Osteoblast (primary cell): ENCODE results near the gene LTB4R2. TPM values are rescaled to one million over a fixed set of nuclear protein-coding genes. Genes with fewer than 3 reads are reported as not detected.
A peak's percentile ranks its signal among the peaks of the same experiment; 100 is the strongest.
"Not testable (repeated sequence)": the region's sequence is repeated elsewhere in the genome, so short reads cannot be mapped to it uniquely, and the experiment has no call there.

Experiments
- DNase-seq: peaks from one replicate; pipeline ENCODE4 v3.0.0; 2011; ENCODE audit warnings: low spot score, mixed read lengths; ENCODE audit not compliant: insufficient read length; ENCODE audit errors: missing footprints
- H2AFZ ChIP-seq: 2 replicates; pipeline ENCODE4 v1.6.0; 2011; ENCODE audit warnings: mild to moderate bottlenecking, low read length
- H3K27ac ChIP-seq: 2 replicates; pipeline ENCODE4 v1.5.1; 2011; ENCODE audit warnings: mild to moderate bottlenecking, low read depth, low read length, moderate library complexity
- H3K27me3 ChIP-seq: 2 replicates; pipeline ENCODE4 v1.6.0; 2012; ENCODE audit warnings: mild to moderate bottlenecking, control low read depth, inconsistent platforms, low read length, moderate library complexity; ENCODE audit not compliant: insufficient read depth
- H3K36me3 ChIP-seq: 2 replicates; pipeline ENCODE4 v1.5.1; 2011; ENCODE audit warnings: mild to moderate bottlenecking, low read length, control low read depth, moderate library complexity; ENCODE audit not compliant: insufficient read depth
- H3K4me1 ChIP-seq: 2 replicates; pipeline ENCODE4 v1.5.1; 2011; ENCODE audit warnings: mild to moderate bottlenecking, low read length, control low read depth, moderate library complexity; ENCODE audit not compliant: insufficient read depth
- H3K4me2 ChIP-seq: 2 replicates; pipeline ENCODE4 v1.6.0; 2011; ENCODE audit warnings: mild to moderate bottlenecking, low read length; ENCODE audit not compliant: insufficient read depth
- H3K4me3 ChIP-seq: fragments of 200-600 bp; sonication (generic); 3 replicates; pipeline ENCODE4 v1.5.1; 2012; ENCODE audit warnings: mild to moderate bottlenecking, low read length, inconsistent platforms; ENCODE audit not compliant: insufficient read depth
- H3K79me2 ChIP-seq: 2 replicates; pipeline ENCODE4 v1.6.0; 2012; ENCODE audit warnings: mild to moderate bottlenecking, low read length, control low read depth, inconsistent platforms; ENCODE audit not compliant: insufficient read depth
- H3K9me3 ChIP-seq: 2 replicates; pipeline ENCODE4 v1.5.1; 2011; ENCODE audit warnings: low read depth, low read length, control low read depth
- H4K20me1 ChIP-seq: 2 replicates; pipeline ENCODE4 v1.6.0; 2012; ENCODE audit warnings: mild to moderate bottlenecking, low read length, control low read depth; ENCODE audit not compliant: insufficient read depth
- CTCF ChIP-seq: IDR thresholded peaks from 2 replicates; pipeline ENCODE4 v1.5.1; 2011; ENCODE audit warnings: mild to moderate bottlenecking, low read depth, low read length, moderate library complexity; ENCODE audit errors: extremely low read depth
- total RNA-seq: library from RNA; depleted of rRNA; stranded (reverse); fragments of >200 nt; gene quantifications from 2 replicates; pipeline ENCODE4 v1.2.3, GENCODE V29; 2012

Gene LTB4R2
- total RNA-seq, 1 donor: 5.1 TPM

GRCh38 chr14:24351517-24351916 lies 41.6 kb downstream of the LTB4R2 start:
- peak overlapping the region; percentile 71 for H2AFZ ChIP-seq
- peak; percentile 76 for DNase-seq
- peaks cover 30% of the 10 kb centered on the region for H3K4me1 ChIP-seq
- peak overlapping the region; percentile 34 for H3K4me2 ChIP-seq
- no peak overlapping the region for H3K4me3 ChIP-seq
- H3K27ac ChIP-seq: peak overlapping the region; percentile 17
- H4K20me1 ChIP-seq: no peaks in the 10 kb centered on the region
- H3K27me3 ChIP-seq: no peaks in the 10 kb centered on the region
- H3K79me2 ChIP-seq: no peaks in the 10 kb centered on the region
- no peaks in the 10 kb centered on the region for H3K9me3 ChIP-seq
- H3K36me3 ChIP-seq: no peaks in the 10 kb centered on the region
- TF ChIP-seq CTCF: peak; percentile 6

DNA sequence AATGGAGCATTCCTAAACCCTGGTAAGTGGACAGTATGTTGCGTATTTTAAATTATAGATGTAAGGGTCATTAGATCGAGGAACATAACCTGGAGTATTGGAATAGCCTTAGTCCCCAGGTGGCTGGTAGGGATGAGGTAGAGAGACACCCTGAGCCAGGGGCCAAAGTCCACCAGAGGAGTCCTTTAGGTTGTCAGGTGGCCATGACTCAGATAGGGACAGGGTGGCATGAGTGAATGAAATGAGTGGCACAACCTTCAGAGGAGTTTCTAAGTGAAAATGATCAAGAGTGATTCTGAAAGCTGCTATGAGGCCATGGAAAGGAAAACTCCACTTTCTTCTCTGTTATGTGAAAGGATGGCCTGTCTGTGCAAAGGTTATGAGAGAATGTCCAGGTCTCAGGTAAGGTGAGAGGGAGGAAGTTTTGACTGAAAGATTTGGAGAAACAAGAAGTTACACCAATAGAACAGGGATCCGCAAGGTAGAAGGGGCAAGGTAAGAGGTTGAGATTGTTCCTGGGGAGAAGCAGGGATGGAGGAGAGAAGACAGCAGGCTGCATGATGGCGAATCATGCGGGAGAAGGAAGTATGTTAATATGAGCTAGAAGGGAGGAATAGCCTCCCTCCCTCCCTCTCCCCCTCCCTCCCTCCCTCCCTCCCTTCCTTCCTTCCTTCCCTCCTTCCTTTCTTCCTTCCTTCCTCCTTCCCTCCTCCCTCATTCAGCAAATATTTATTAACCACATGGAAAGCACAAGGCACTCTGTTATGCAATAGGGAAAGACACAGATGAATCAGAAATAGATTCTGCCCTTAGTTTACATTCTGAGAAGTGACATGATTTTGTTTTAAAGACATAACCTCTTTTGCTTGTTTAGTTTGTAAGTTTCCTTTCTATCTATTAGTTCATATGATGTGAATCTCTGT lies 43.9 kb downstream of the LTB4R2 start:
- no peak overlapping the region for H2AFZ ChIP-seq
- peak; percentile 32 for DNase-seq

GRCh38 chr14:24354482-24354825 lies 44.5 kb downstream of the LTB4R2 start:
- H2AFZ ChIP-seq, H3K4me3 ChIP-seq, H3K9me3 ChIP-seq, H3K27me3 ChIP-seq, H3K4me2 ChIP-seq, DNase-seq, H4K20me1 ChIP-seq, H3K79me2 ChIP-seq, H3K36me3 ChIP-seq: not testable (repeated sequence)
- Histone ChIP-seq H3K4me1 (peaks cover 30% of the 10 kb centered on the region), H3K27ac (peak overlapping the region; percentile 9)

More for the DNA sequence above, 43.9 kb downstream of the LTB4R2 start:
- Histone ChIP-seq H3K4me1 (peaks cover 30% of the 10 kb centered on the region), H3K4me2 (no peak overlapping the region), H4K20me1 (no peaks in the 10 kb centered on the region), H3K4me3 (no peak overlapping the region), H3K79me2 (no peaks in the 10 kb centered on the region), H3K36me3 (no peaks in the 10 kb centered on the region), H3K27ac (no peak overlapping the region), H3K9me3 (no peaks in the 10 kb centered on the region), H3K27me3 (no peaks in the 10 kb centered on the region)
- no peak for TF ChIP-seq CTCF

GRCh38 chr14:24355009-24355408 lies 45.1 kb downstream of the LTB4R2 start:
- H2AFZ ChIP-seq: no peak overlapping the region

More at GRCh38 chr14:24355009-24355408, 45.1 kb downstream of the LTB4R2 start:
- Histone ChIP-seq H3K4me1 (peaks cover 30% of the 10 kb centered on the region), H4K20me1 (no peaks in the 10 kb centered on the region), H3K27ac (no peak overlapping the region), H3K4me2 (no peak overlapping the region), H3K4me3 (no peak overlapping the region), H3K36me3 (no peaks in the 10 kb centered on the region), H3K79me2 (no peaks in the 10 kb centered on the region), H3K9me3 (no peaks in the 10 kb centered on the region), H3K27me3 (no peaks in the 10 kb centered on the region)
- no peak for TF ChIP-seq CTCF
- no peak for DNase-seq
